GM19193 (cell line): ENCODE measurements around the gene SIRT2.

ENCODE experiments used
- POLR2A ChIP-seq: IDR thresholded peaks from 4 replicates; pipeline ENCODE4 v1.6.1; 2011; ENCODE audit not compliant: insufficient read depth, insufficient read length; ENCODE audit errors: extremely low read depth

SIRT2 gene

DNA sequence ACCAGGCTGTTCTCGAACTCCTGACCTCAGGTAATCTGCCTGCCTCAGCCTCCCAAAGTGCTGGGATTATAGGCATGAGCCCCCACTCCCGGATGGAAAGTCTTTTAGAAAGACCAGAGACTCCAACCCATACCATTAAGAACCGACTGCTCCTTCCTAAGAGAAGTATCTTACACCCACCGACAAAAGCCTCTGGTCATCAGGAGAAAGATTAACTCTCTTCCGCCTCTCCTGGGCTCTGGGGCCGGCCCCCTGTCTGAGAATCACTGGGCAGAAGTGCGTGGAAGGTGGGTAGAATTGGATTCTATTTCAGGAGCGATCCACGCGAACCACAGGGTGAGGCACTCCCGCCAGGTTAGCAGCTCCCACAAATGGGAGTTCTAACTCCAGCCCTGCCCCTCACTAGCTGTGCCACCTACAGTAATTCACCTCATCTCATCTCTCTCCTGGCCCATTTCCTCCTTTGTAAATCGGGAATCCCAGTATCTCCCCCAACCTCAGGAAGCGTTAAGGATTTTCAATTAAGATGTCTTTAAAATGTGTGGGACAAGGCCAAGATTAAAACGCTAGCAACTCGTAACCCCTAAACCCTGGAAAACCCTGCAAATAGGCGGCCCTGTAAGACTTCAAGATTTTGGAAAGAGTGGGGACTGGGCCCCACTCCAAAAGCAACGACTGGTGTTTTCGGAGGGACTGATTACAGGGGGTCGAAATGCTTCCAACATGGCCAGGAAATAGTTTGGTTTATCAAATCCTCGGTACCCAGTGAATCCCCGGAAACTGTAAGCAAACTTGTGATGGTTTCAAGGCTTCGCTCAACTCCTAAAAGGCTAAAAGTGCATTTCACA lies 50.9 kb downstream of the SIRT2 start:
- no peak for TF ChIP-seq POLR2A

GRCh38 chr19:38846097-38846496 lies 53.3 kb downstream of the SIRT2 start:
- no peak for TF ChIP-seq POLR2A

DNA sequence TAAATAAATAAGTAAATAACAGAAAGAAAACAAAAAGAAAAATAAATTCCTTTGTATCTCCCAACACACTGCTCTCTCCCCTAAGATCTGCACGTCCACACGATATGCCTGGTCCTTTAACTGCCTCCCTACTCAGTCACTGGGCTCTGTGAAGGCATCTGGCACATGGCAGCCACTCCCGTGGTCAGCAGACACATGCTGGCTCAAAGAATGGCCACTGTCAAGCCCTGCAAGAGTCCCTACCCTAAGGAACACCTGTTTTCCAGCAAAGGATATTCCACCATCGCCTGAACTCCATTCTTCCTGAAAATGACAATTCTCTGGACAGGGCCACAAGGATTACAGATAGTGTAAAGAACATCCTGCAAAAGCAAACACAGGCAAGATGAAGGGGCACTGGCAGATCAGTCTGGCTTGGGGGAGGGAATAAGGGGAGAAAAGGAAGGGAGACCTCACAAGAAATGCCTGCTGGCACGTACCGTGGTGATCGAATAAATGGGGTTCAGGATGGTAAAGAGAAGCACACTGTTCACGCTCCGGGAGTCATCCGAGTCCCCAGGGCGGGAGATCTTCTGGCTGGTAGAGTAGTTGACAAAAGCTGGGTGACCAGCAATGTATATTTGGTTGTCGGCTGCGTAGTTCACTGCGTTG lies 53.9 kb downstream of the SIRT2 start:
- peak; percentile 25 for TF ChIP-seq POLR2A

DNA sequence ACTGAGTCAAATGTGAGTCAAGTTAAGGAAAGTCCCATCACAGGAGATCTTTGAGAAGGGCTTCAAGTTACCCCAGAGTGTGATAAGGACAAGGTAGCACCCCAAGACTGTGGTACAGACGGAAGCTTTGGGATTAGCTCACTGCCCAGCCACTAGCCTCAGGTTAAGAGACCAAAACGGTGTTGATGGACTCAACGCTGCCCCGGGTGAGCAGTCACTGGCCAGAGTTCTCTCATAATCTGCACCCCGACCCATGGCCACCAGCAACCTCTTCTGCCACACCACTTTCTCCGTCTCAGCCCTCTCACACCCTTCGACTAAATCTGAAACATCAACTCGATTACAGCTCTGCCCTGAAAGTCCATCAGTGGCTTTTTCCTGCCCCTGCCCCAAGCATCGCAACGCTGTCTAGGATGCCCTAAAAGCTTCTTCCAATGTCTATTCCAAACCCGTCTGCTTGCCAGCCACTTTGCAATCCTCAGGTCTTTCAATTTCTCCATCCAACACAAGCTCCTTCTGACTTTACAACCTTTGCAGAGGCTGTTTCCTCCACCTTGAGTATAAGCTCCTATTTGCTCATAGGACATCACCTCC lies 55.2 kb downstream of the SIRT2 start:
- TF ChIP-seq POLR2A: no peak

GRCh38 chr19:38843175-38843758 lies 56.2 kb downstream of the SIRT2 start:
- no peak for TF ChIP-seq POLR2A

DNA sequence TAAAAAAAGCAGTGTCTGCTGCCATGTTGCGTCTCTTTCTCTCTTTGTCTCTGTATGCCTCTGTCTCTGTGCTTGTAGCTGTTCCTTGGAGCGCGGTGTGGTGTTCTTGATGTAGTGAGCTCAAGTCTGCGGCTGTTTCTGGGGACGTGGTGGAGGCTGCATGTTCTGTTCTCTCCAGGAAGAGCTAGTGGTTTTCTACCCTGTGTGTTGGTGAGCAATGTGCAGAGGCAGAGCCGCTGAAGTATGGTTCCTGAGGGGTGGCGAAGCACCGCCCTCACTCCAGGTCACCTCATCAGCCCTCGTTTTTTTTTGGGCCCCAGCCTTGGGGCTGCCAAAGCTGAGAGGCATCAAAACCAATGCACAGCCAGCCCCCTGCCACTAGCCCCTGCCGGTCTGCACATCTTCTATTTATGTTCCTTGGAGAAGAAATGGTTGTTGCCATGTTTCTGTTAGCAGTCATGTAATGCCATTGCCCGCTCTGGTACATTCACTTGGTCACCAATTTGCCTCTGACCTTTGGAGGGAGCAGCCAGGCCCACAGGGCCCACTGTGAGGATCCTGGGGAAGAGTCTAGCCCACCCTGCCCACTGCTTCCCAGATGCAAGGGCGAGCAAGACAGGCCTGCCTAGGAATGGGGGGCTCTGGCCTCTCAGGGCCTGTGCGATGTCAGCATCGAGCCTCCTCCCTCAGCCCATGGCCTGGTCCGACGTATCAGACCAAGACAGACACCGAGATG lies 56.8 kb downstream of the SIRT2 start:
- no peak for TF ChIP-seq POLR2A

DNA sequence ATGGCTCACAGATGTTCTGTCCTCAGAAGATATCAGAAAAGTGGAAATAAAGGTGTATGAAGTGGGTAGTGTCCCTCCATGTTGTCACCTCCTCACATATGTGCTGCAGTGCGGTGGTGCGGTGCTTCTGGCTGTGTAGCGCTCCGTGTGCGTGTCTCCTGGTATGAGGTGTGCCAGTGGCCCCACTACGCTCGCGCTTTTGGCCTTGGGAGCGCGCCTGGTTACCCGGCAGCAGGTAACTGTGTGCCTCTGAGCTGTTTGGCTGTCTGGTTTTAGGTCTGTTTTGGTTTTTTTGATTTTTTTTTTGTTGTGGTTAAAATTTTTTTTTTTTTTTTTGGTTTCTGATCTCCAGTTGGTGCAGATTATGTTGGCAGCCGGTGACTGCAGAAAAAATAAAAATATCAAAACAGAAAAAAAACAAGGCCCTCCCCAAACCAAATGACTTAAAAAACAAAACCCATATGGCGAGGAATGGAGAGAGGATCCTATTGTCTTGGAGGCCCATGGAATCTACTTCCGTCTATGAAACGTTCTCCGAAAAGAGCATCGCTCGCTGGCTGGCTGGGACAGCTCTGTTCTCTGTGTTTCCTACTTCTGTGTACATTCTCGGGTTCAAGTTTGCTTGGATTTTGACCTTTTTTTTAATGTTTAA lies 57.5 kb downstream of the SIRT2 start:
- TF ChIP-seq POLR2A: peak; percentile 31

DNA sequence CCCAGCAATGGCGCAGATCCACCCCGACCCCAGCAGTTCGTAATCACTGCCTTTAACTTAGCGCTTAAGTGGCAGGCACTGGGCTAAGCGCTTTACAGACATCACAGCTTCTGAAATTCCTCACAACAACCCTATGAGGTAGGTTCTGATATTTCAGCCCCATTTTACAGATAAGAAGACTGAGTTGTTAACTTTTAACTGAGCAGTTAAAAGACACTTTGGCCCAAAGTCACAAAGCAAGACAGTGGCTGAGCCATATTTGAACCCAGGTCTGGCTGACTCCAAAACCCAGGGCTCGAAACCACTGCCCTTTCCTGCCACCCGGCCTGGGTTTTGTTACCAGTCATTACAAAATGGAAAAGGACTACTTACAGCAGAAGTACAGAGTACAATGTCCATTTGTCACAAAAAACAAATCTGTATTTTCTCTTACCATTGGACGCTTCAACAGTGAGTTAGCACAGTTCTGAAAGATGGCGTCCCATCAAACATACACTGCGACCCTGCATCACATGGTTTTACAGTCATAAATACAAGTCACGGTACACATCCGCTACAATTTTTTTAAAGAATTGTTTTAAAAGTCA lies 58.1 kb downstream of the SIRT2 start:
- TF ChIP-seq POLR2A: no peak

GRCh38 chr19:38840583-38840968 lies 58.8 kb downstream of the SIRT2 start:
- TF ChIP-seq POLR2A: no peak

GRCh38 chr19:38839816-38840582 lies 59.4 kb downstream of the SIRT2 start:
- TF ChIP-seq POLR2A: peak; percentile 35

DNA sequence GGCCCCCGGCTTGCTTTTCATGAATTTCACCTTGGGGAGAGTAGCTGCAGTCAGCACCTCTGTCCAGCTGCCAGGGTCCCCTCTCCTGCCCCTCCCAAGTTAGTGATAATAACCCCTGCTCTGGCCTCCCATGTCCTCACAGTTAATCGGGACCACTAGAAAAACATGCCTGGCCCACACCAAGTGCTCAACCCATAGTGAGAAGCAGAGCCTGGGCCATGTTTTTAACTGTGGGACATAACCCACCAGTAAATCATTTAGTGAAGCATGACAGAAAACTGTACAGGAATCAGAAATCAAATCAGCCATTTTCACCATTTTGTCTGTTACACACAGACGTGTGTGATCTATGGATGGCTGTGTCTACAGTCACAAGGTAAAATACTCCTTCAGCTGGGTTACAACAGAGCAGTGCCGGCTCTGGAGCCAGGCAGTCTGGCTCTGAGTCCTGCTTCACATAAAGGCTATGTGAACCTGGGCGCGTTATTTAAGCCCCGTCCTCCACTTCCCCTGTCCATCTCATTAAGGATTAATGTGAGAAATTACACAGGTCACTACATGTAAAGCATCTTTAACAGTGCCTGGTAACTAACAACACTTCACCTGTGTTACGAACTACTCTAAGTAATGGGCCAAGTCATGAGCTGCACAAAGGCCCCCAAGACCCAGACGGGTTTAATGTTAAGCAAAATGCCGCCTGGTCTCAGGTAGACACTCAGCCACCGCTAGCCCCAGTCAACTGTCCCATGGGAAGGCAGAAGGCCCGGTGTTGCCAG lies 60.2 kb downstream of the SIRT2 start:
- peak; percentile 28 for TF ChIP-seq POLR2A

DNA sequence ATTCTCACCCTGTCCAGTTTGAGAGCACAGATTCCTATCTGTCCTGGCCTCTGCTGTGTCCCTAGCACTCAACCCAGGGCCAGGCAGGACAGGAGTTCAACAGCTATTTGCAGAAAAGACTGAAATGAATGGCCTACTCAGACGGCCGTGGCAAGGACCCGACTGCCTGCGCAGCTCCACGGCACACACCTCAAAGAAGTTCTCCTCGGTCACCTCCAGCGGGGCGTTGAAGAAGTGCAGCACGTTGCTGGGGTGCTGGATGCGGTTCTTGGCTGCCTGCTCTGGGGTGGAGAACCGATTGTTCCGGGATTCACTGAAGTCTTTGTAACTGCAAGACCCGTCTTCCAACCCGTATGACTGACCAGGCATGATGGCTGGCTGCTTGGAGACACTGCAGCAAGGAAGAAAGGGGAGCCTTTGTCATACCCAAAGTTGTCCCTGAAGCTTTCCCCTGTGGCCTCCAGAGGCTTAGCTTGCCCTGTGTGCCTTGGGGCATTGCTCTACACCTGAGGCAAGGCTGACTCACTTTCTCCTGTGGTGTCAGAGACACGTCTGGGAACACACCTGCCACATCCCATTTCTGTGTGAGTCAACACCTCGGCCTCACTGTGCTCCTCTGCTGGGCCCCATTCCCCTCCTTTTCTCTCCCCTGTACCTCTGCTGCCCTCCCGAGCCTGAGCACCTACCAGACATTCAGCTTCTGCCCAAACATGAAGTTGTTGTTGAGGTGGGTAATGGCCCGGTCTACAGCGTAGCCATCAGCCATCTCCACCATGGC lies 61.0 kb downstream of the SIRT2 start:
- TF ChIP-seq POLR2A: no peak
